Stimulated activated CD4-positive, alpha-beta T cell treated with anti-CD3 and anti-CD28 coated beads, TNF-alpha, amount 100 ng/mL, for 4 hours (primary cell): ENCODE measurements around the gene NR1H2.
"Not testable (repeated sequence)": the region's sequence is repeated elsewhere in the genome, so short reads cannot be mapped to it uniquely, and the experiment has no call there.

Experiments
- DNase-seq, 3 experiments: peaks; one replicate each; pipeline ENCODE4 v3.0.0-alpha.2; 2020; ENCODE audit warnings: low read depth in 3 of 3

Gene NR1H2

GRCh38 chr19:50378169-50378862 is 2.1 kb downstream of the NR1H2 start:
- no peak for DNase-seq

- DNase-seq = no peak
Observed at GRCh38 chr19:50378863-50379236, 2.6 kb downstream of the NR1H2 start.

GRCh38 chr19:50379602-50380001 is 3.3 kb downstream of the NR1H2 start:
- DNase-seq = no peak

- DNase-seq = no peak
Observed at GRCh38 chr19:50380137-50380536, 3.9 kb downstream of the NR1H2 start.

- DNase-seq = no peak
Observed at GRCh38 chr19:50380751-50381151, 4.5 kb downstream of the NR1H2 start.

GRCh38 chr19:50381881-50382729 is 5.8 kb downstream of the NR1H2 start:
- DNase-seq = no peak

- DNase-seq = no peak
Observed at GRCh38 chr19:50383001-50383851, 7.0 kb downstream of the NR1H2 start.

GRCh38 chr19:50383852-50384684 is 7.8 kb downstream of the NR1H2 start, which contains the start of gene POLD1:
Gene POLD1, plus strand, starts transcription at chr19:50384347. Its CDS starts 14,505 bp downstream, at chr19:50398852.
- peak; percentile 98 to 99 (median 98) for DNase-seq

GRCh38 chr19:50384685-50385535 is 8.7 kb downstream of the NR1H2 start:
- no peak for DNase-seq

GRCh38 chr19:50387176-50387867 is 11.1 kb downstream of the NR1H2 start:
- DNase-seq = no peak

- DNase-seq = no peak
Observed at GRCh38 chr19:50387868-50388245, 11.6 kb downstream of the NR1H2 start.

GRCh38 chr19:50390295-50390694 is 14.0 kb downstream of the NR1H2 start:
- DNase-seq = not testable (repeated sequence)

- DNase-seq = not testable (repeated sequence)
Observed at GRCh38 chr19:50390952-50391351, 14.7 kb downstream of the NR1H2 start.

- DNase-seq = no peak
Observed at GRCh38 chr19:50392759-50393158, 16.5 kb downstream of the NR1H2 start.

- DNase-seq = no peak
Observed at GRCh38 chr19:50393589-50393988, 17.3 kb downstream of the NR1H2 start.

- DNase-seq = no peak
Observed at GRCh38 chr19:50394017-50394416, 17.8 kb downstream of the NR1H2 start.

- no peak for DNase-seq
Observed at GRCh38 chr19:50398675-50399367, 22.6 kb downstream of the NR1H2 start.

GRCh38 chr19:50399368-50399745 is 23.1 kb downstream of the NR1H2 start:
- DNase-seq = no peak
